CD4-positive, alpha-beta T cell treated with Interferon gamma for 1 hour (primary cell): Measurements from ENCODE around the gene INTU.
"Not testable (repeated sequence)": the region's sequence is repeated elsewhere in the genome, so short reads cannot be mapped to it uniquely, and the experiment has no call there.

Experiments used
- DNase-seq: peaks from one replicate; pipeline ENCODE4 v3.0.0-alpha.2; 2020

INTU gene

DNA sequence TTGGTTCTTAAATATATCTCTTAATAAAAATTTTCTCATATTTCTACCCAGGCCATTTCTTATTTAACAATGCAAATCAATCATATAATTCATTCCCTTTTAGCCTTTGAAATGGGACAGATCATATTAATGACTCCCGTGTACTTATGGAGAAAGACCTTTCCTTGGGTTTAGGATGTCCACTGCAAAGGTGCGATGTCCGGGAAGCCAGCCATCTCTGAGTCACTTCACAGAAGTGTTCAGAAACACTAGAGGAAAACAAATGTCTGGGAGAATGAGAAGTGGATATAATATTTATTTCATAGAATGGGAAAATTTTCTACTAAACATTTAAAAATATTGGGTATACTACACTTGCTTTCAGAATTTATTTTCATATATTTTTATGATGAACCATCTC, 15.3 kb downstream of the INTU start:
- DNase-seq: no peak

GRCh38 chr4:127655590-127655989, 22.8 kb downstream of the INTU start:
- not testable (repeated sequence) for DNase-seq

DNA sequence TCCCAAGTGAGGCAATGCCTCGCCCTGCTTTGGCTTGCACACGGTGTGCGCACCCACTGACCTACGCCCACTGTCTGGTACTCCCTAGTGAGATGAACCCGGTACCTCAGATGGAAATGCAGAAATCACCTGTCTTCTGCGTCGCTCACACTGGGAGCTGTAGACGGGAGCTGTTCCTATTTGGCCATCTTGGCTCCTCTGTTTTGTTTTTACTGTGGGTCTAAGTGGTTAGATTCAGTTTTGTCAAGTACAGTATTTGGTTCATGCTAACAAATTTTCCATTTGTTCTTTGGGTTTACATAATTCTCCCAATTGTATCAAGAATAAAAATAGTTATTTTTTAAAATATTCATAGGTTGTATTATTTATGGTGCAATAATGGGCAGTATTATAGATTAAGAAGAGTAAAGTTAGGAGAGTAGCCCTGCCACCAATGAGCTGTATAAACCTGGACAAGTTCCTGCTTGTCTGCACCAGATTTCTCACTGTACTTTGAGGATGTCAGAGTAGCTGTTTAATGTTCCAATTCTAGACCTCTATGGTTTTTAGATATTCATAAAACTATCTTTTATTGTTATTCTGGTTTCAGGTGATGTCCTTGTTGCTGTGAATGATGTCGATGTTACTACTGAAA, 23.4 kb downstream of the INTU start:
- no peak for DNase-seq

DNA sequence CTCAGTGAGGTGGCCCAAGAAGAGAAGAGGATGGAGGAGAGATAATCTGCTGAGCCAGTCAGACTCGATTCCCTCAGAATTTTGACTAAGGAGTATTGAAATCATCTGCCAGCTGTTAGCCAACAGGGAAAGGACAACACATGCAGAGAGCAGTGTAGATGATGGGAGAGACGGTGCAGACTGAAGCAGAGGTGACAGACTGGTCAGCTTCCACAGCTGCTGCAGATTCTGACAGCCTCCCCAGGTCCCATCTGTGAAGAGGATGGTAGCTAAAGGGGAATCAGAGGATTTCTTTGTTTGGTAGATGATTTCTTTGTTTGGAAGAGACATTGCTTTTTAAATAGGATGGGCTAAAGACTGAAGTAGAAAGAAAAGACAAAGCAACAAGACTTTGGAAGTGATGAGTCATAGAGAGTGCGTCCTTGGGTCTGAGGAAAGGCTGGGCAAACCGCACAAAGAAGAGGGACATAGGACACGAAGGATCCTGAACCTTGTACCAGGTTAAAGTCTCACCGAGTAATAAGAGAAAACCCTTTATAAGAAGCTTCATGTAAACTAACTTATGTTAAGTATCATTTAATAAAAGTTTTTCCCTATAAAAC, 27.6 kb downstream of the INTU start:
- no peak for DNase-seq

GRCh38 chr4:127667116-127667515, 34.4 kb downstream of the INTU start:
- DNase-seq: no peak

GRCh38 chr4:127667772-127668171, 35.0 kb downstream of the INTU start:
- DNase-seq: no peak

DNA sequence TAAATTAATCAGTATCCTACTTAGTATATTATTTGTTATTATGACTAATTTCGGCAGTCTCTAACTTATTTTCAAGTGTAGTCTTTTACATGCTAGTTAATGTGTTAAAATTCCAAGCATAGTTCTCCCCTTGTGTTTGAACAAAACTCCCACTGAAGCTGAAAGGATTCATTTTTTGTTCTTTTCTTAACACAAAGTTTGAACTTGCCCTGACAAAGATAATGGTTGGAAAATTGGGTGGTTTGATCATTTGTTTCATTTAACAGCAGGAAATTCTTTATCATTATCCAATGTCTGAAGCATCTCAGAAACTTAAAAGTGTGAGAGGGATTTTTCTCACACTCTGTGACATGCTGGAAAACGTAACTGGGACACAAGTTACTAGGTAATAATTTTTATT, 36.0 kb downstream of the INTU start:
- no peak for DNase-seq

DNA sequence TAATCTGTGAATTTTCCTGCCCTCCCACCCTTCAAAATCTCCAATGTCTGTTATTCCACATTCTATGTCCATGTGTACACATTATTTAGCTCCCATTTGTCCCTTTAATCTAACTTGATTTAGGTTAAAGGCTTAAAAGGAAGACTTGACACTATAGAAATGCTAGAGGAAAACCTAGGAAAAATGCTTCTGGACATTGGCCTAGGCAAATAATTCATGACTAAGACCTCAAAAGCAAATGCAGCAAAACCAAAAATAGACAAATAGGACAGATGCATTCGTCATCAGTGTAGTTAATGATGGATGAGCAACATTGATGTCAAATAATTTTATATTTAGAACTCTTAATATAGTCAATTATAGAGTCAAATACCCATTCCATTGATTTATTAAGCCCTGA, 36.9 kb downstream of the INTU start:
- DNase-seq: no peak

- DNase-seq: no peak
These were observed 39.4 kb downstream of the INTU start for GRCh38 chr4:127672111-127672510.

DNA sequence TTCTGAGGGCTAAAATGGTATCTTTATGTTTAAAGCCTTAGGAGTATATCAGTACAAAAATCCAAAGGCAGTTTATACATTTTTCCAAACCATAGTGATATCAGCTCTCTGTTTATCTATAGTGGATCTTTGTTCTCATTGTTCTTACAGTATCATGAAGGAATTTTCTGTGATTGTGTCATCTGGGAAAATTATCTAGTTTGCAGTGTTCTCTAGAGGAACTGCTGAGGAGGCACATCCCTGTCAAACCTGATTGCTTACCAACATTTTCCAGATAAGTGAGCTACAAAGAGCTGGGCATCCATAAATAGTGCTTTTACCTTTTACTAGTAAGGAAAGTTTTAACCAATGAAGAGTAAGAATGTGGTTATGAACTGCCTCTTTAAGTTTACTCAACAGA, 52.5 kb downstream of the INTU start:
- DNase-seq: no peak

DNA sequence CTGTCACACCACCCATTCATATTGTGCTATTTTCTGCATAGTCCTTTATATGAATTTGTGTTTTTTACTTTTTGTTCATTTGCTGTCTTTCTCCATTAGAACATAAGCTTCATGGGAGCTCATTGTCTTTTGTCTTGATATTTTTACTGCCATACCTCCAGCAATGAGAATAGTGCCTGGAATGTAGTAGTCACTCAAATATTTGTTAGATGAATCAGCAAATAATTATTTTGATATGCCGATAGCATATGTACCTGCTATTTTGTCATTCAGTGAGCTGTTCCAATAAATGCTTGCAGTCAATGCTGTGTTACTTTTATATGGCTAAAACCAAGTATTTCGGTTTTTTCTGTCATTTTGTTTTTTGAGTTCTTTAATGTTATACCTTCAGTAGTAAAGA, 53.9 kb downstream of the INTU start:
- no peak for DNase-seq

DNA sequence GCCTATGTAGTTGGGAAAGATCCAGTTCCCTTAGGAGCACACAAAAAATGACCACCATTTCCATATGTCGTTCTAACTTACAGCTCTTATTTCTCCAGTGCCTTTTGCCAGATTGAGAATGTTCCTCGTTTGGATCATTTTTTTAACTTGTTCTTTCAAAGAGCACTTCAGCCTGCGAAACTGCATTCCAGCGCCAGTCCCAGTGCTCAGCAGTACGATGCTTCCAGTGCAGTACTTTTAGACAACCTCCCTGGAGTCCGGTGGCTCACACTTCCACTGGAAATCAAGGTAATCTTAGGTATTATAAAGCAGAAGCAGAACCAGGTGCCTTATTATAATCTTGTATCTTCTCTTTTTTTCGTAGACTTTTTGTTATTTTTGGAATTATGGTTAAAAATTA, 54.8 kb downstream of the INTU start:
- DNase-seq: no peak

DNA sequence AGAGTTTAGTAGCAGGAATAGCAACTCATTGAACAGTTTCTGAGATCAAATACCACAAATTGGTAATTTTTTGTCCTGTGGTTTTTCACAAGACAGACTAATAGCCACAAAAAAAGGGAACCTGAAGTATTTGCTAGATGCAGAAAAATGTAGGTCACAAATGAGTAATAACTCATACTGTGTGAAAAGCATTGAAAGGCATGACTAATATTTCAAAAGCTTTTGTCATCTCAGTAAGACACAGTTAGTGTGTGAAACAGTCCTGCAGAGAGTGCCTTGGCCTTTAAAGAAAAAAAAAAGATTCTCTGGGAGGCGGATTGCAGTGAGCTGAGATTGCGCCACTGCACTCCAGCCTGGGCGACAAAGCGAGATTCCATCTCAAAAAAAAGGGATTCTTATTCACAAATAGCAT, 66.0 kb downstream of the INTU start:
- no peak for DNase-seq

GRCh38 chr4:127708985-127709384, 76.2 kb downstream of the INTU start:
- no peak for DNase-seq

DNA sequence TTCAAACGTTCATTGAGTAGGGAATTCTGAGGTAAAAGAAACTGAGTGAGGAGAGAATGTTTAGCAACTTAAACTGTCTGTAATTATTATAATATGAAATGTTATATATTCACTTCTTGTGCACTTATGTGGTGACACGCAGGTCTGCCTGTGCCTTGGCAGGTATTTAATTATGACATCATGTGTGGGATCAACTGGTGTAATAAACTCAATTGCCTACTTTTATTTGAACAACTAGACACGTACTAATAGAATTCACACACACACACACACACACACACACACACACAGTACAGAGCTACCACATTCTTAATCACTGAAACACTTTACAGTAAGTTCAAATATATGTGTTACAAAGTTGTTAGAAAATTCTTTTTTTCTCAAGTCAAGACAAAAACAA, 76.7 kb downstream of the INTU start:
- no peak for DNase-seq

GRCh38 chr4:127730142-127730913, 97.6 kb downstream of the INTU start, which contains the start of gene SLC25A31:
TSS of gene SLC25A31 (plus strand) at chr4:127730400. CDS start at chr4:127730546, 146 bp downstream.
- no peak for DNase-seq

- DNase-seq: no peak
These were observed 98.6 kb downstream of the INTU start for GRCh38 chr4:127731406-127731805.

GRCh38 chr4:127732623-127733328, 100.0 kb downstream of the INTU start:
- DNase-seq: no peak

GRCh38 chr4:127734976-127735375, 102.2 kb downstream of the INTU start:
- DNase-seq: no peak

DNA sequence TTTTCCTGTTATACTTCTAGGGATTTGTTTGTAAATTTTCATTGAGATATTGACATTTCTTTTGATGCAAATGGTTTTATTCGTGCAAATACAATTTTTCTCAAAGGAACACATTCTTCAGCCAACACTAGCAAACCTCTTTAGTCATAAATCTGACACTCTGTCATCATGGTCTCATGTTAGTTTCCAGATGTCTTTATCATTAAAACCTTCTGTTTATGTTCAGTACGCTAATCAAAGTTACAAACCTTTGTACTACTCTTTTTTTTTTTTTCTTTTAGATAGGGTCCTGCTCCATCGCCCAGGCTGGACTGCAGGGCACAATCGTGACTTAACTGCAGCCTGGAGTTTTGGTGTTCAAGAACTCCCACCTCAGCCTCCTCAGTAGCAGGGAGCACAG, 104.5 kb downstream of the INTU start:
- DNase-seq: no peak

- no peak for DNase-seq
These were observed 108.5 kb downstream of the INTU start for GRCh38 chr4:127741247-127741646.

DNA sequence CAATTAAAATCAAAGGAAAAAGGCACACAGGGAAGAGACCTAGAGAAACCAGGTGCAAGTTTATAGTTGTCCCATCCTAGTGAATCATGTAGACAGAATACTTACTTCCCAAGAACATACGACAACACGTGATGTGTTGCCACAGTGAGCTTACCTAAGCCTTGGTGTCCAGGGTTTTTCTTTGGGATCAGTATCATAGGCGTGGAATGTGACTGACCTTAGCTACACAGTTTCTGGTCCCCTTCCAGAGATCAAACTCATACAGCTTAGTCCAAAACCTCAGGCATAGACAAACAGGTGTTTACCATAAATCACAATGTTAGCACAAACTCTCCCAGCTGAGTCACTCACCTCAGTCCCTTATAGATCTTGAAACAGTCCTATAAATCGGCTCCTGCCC, 115.1 kb downstream of the INTU start:
- no peak for DNase-seq

DNA sequence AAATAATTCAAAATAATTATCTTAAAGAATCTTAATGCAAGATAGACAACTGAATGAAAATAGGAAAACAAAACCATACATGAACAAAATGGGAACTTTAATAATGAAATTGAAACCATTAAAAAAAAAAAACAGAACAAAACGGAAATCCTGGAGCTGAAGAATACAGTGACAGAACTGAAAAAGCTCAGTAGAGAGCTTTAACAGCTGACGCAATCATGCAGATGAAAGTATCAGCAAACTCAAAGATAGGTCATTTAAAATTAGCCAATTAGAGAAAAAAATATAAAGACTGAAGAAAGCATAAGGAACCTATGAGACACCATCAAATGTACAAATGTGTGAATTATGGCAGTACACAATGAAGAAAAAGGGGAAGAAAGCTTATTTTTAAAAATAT, 116.2 kb downstream of the INTU start:
- DNase-seq: no peak

- DNase-seq: no peak
These were observed 124.1 kb downstream of the INTU start for GRCh38 chr4:127756906-127757305.
